Ovary (tissue), 9 donors: ENCODE data around the gene NKX6-2. TPM values are rescaled to one million over a fixed set of nuclear protein-coding genes. Genes with fewer than 3 reads are reported as not detected.

ENCODE experiments used
- DNase-seq, 5 donors: peaks; one replicate each; pipeline ENCODE4 v3.0.0-alpha.2; 2019 to 2020
- H3K27ac ChIP-seq, 2 donors: fragments of 200-600 bp; one replicate each; pipeline versions ENCODE4 v1.5.1 to v1.8.0; 2019 to 2022
- H3K27me3 ChIP-seq: fragments of 200-600 bp; one replicate; pipeline ENCODE4 v1.8.0; 2022
- H3K36me3 ChIP-seq: fragments of 200-600 bp; sonication (generic); one replicate; pipeline ENCODE4 v1.5.1; 2019
- H3K4me1 ChIP-seq: one replicate; pipeline ENCODE4 v1.8.1; 2013; ENCODE audit warnings: mild to moderate bottlenecking, moderate library complexity; ENCODE audit not compliant: insufficient read depth
- H3K4me3 ChIP-seq: fragments of 200-600 bp; sonication (generic); one replicate; pipeline ENCODE4 v1.5.1; 2017
- H3K9me3 ChIP-seq, 2 donors: fragments of 200-600 bp in 1 of 2; sonication (generic) in 1 of 2; one replicate each; pipeline versions ENCODE4 v1.5.1 to v1.8.1; 2013 to 2019; ENCODE audit warnings: mild to moderate bottlenecking in 1 of 2, moderate library complexity in 1 of 2
- CTCF ChIP-seq, 3 donors: fragments of 450-650 bp in 2 of 3; fragments of 200-600 bp in 1 of 3; IDR thresholded peaks; one replicate each; pipeline versions ENCODE4 v1.5.1 to v1.8.0; 2016 to 2022; ENCODE audit warnings: antibody characterized with exemption in 3 of 3, mild to moderate bottlenecking in 1 of 3
- EP300 ChIP-seq: sonication (generic); formaldehyde crosslinking; IDR thresholded peaks from one replicate; pipeline ENCODE4 v1.6.1; 2017; ENCODE audit warnings: antibody characterized with exemption
- POLR2A ChIP-seq: fragments of 450-650 bp; IDR thresholded peaks from one replicate; pipeline ENCODE4 v1.6.1; 2017; ENCODE audit warnings: antibody characterized with exemption, mild to moderate bottlenecking, moderate library complexity
- WGBS, 3 donors: extraction: QIAGEN DNeasy Blood & Tissue Kit in 1 of 3; methylation state at CpG; one replicate each; pipeline versions ENCODE4 v1.1.5 to v1.1.7; 2013 to 2017; 5-methylcytosine and 5-hydroxymethylcytosine counted together
- intact Hi-C, 4 donors: fragments of 100-400 bp; cut with DNase I; formaldehyde crosslinking; loops; one replicate each; pipeline versions ENCODE4 v1.11.0 to v1.15.1; 2022 to 2023
- polyA plus RNA-seq, 2 donors: library from polyadenylated mRNA; stranded (reverse); fragments of 200-250 nt in 1 of 2; fragments of 350-450 nt in 1 of 2; fragmentation: Illumina TruSeq in 1 of 2; extraction: RNeasy Lipid Tissue Mini Kit (QIAGEN cat#74804) in 1 of 2; gene quantifications; one replicate each; pipeline ENCODE4 v1.2.3, GENCODE V29; 2013 to 2014
- total RNA-seq, 7 donors: library from RNA; depleted of rRNA in 2 of 7; stranded (reverse); fragments of >200 nt in 2 of 7; fragmentation: NEBNext Ultra II Directional in 3 of 7; extraction: Animal tissue kit (Norgen Biotek cat#: 25700) in 3 of 7; gene quantifications; one replicate each; pipeline versions ENCODE4 v1.1.0 to v1.2.4, GENCODE V29; 2016 to 2023
- donor health status: DM: no; HTN: no; CAD: no; lungs with moderate emphysema.
- donor health status: DM: no; HTN: no; CAD: no.
- donor health status: Bipolar disorder and iron deficiency.
- donor health status: DM: yes; HTN: yes; CAD: no.
- donor health status: DM: no; HTN: no; CAD: no.
- donor health status: DM: yes; HTN: yes; CAD: no.

NKX6-2 gene
- total and polyA plus RNA-seq, 9 donors, result not detected

- no peak for TF ChIP-seq POLR2A
- no peak for TF ChIP-seq EP300
- no peak for TF ChIP-seq CTCF (IDR thresholded peaks at IDR 0.05)
These were observed 22.7 kb upstream of the NKX6-2 start for GRCh38 chr10:132808383-132809231.

GRCh38 chr10:132807621-132808049, 21.7 kb upstream of the NKX6-2 start:
- no peaks in the 10 kb centered on the region for H3K36me3 ChIP-seq
- no peaks in the 10 kb centered on the region for H3K4me1 ChIP-seq
- no peak overlapping the region for H3K27ac ChIP-seq
- H3K27me3 ChIP-seq, result no peaks in the 10 kb centered on the region
- intact Hi-C loops, result no loop called here
- TF ChIP-seq EP300 (no peak), CTCF (IDR thresholded peaks at IDR 0.05) (no peak), POLR2A (no peak)
- no peak for DNase-seq
- WGBS, 3 donors, result 87 to 89% (median 89%) methylated on average over 27 of the region's 27 CpGs
- H3K4me3 ChIP-seq, result no peak overlapping the region
- H3K9me3 ChIP-seq, result no peaks in the 10 kb centered on the region

More at GRCh38 chr10:132808383-132809231, 22.7 kb upstream of the NKX6-2 start:
- no peaks in the 10 kb centered on the region for H3K36me3 ChIP-seq
- no peak for DNase-seq
- no peaks in the 10 kb centered on the region for H3K4me1 ChIP-seq
- no peaks in the 10 kb centered on the region for H3K9me3 ChIP-seq
- H3K27me3 ChIP-seq, result no peaks in the 10 kb centered on the region
- H3K4me3 ChIP-seq, result no peak overlapping the region
- intact Hi-C loops, result no loop called here
- 36 to 55% (median 46%) methylated on average over 37 to 42 of the region's 42 CpGs for WGBS, 3 donors
- H3K27ac ChIP-seq, result no peak overlapping the region

- Histone ChIP-seq H3K36me3 (no peaks in the 10 kb centered on the region), H3K4me1 (no peaks in the 10 kb centered on the region), H3K27ac (no peak overlapping the region), H3K27me3 (no peaks in the 10 kb centered on the region), H3K9me3 (no peaks in the 10 kb centered on the region), H3K4me3 (no peak overlapping the region)
- no peak for TF ChIP-seq CTCF (IDR thresholded peaks at IDR 0.05)
- no peak for TF ChIP-seq POLR2A
- TF ChIP-seq EP300, result no peak
- WGBS, 3 donors, result 78 to 80% (median 79%) methylated on average over 24 to 25 of the region's 25 CpGs
- DNase-seq, result no peak
- intact Hi-C loops, result no loop called here
These were observed 20.6 kb upstream of the NKX6-2 start for GRCh38 chr10:132806561-132807003.

- no peak for DNase-seq
- Histone ChIP-seq H3K9me3 (no peaks in the 10 kb centered on the region), H3K4me1 (no peaks in the 10 kb centered on the region), H3K4me3 (no peak overlapping the region), H3K36me3 (no peaks in the 10 kb centered on the region), H3K27ac (no peak overlapping the region), H3K27me3 (no peaks in the 10 kb centered on the region)
- TF ChIP-seq POLR2A (no peak), CTCF (IDR thresholded peaks at IDR 0.05) (no peak), EP300 (no peak)
- WGBS, 3 donors, result 16 to 18% (median 17%) methylated on average over 7 of the region's 7 CpGs
- intact Hi-C loops, result no loop called here
These were observed 20.2 kb upstream of the NKX6-2 start for GRCh38 chr10:132806110-132806509.
